Hematopoietic multipotent progenitor cell treated with erythropoietin and hydrocortisone succinate and interleukin-3 and kit ligand, for 4 days (in vitro differentiated cells): Measurements from ENCODE around the gene DLK2.
A peak's percentile ranks its signal among the peaks of the same experiment; 100 is the strongest.
"Not testable (repeated sequence)": the region's sequence is repeated elsewhere in the genome, so short reads cannot be mapped to it uniquely, and the experiment has no call there.

ENCODE experiments used
- DNase-seq: peaks from one replicate; pipeline ENCODE4 v3.0.0-alpha.2; 2015

DLK2 gene

GRCh38 chr6:43451939-43452338 lies 3.4 kb downstream of the DLK2 start:
- DNase-seq: no peak

GRCh38 chr6:43451348-43451747 lies 4.0 kb downstream of the DLK2 start:
- DNase-seq: no peak

DNA sequence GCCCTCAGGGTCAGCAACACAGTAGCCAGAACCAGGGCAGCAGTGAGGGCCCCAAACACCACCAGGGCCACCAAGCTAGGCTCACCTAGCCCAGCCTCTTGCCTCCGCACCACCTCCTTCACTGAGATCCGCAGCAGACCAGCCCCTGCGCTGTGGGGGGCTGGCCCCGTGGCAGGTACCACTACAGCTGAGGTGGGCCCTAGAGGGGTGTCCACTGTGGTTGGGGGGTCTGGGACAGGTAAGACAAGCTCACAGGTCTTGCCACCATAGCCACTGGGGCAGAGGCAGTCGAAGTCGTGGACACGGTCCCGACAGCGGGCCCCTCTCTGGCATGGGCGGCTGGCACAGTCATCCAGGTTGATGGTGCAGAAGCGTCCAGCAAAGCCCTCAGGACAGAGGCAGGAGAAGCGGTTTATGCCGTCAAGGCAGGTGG lies 4.6 kb downstream of the DLK2 start:
- DNase-seq: no peak

- DNase-seq: no peak
These were observed 6.4 kb downstream of the DLK2 start for GRCh38 chr6:43448916-43449315.

DNA sequence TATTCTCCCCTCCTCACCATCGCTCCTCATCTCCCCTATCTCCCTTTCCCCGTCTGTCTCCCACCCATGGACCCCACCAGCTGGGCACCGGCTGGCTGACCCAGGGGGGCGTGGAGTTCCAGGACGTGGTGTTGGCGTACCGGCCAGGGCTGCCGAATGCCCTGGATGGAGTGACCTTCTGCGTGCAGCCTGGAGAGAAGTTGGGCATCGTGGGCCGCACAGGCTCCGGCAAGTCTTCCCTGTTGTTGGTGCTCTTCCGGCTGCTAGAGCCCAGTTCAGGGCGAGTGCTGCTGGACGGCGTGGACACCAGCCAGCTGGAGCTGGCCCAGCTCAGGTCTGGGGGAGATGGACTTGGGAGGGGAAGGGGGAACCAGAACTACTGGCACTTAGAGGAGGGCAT lies 7.7 kb downstream of the DLK2 start:
- no peak for DNase-seq

DNA sequence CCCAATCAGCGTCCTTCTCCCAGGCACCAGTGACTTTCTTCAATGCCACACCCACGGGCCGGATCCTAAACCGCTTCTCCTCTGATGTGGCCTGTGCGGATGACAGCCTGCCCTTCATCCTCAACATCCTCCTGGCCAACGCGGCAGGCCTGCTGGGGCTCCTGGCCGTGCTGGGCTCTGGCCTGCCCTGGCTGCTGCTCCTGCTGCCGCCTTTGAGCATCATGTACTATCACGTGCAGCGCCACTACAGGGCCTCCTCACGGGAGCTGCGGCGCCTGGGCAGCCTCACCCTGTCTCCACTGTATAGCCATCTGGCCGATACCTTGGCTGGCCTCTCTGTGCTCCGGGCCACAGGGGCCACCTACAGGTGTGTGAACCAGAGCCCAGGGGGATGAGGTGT lies 9.8 kb downstream of the DLK2 start:
- no peak for DNase-seq

GRCh38 chr6:43444582-43444981 lies 10.8 kb downstream of the DLK2 start:
- DNase-seq: no peak

- DNase-seq: no peak
These were observed 11.3 kb downstream of the DLK2 start for GRCh38 chr6:43444036-43444435.

DNA sequence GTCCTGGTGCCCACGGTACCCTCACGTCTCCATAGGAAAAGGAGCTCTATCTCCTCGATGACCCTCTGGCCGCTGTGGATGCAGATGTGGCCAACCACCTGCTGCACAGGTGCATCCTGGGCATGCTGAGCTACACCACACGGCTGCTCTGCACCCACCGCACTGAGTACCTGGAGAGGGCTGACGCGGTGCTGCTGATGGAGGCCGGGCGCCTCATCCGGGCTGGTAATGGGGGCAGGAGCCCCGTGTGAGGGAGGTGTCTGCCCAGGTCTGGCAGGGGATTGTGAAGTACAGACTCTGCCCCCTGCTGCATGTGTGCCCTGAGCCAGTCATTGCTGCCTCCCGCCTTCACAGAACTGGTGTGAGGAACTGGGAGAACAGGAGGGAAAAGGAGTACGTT lies 12.4 kb downstream of the DLK2 start:
- no peak for DNase-seq

- no peak for DNase-seq
These were observed 17.6 kb downstream of the DLK2 start for GRCh38 chr6:43437700-43438099.

DNA sequence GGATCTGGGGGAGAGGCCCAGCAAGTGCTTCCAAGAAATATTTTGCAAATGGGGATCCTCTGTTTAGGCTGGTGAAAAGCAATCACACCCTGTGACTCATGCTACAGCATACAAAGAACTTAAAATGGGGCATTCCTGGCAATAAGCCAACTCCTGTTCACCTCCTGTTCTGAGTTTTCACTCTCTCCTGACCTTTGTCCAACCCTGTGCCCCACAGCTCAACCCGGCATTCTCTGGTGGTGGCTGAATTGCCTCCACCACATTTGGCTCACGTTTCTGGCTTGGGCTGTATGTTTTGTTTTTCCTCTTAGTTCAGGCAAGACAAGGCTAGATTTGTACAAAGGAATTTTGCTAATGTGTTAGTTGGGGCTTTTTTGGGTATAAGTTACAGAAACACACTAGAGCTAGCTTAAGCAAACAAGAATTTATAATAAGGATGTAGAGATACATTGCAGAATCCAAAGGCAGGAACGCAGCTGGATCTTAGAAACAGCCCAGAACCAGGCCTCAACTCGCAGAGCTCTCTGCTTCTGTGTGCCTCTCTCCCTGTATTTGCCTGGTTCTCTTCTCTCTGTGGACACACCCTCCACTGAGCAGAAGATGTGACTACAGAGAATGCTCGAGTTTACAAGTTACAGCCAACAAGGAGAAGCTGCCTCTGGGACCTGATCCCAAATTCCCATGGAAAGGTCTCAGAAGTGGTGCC lies 18.6 kb downstream of the DLK2 start:
- DNase-seq: no peak

GRCh38 chr6:43435682-43436437 lies 19.5 kb downstream of the DLK2 start:
- DNase-seq: no peak

- DNase-seq: no peak
These were observed 20.4 kb downstream of the DLK2 start for GRCh38 chr6:43434943-43435342.

DNA sequence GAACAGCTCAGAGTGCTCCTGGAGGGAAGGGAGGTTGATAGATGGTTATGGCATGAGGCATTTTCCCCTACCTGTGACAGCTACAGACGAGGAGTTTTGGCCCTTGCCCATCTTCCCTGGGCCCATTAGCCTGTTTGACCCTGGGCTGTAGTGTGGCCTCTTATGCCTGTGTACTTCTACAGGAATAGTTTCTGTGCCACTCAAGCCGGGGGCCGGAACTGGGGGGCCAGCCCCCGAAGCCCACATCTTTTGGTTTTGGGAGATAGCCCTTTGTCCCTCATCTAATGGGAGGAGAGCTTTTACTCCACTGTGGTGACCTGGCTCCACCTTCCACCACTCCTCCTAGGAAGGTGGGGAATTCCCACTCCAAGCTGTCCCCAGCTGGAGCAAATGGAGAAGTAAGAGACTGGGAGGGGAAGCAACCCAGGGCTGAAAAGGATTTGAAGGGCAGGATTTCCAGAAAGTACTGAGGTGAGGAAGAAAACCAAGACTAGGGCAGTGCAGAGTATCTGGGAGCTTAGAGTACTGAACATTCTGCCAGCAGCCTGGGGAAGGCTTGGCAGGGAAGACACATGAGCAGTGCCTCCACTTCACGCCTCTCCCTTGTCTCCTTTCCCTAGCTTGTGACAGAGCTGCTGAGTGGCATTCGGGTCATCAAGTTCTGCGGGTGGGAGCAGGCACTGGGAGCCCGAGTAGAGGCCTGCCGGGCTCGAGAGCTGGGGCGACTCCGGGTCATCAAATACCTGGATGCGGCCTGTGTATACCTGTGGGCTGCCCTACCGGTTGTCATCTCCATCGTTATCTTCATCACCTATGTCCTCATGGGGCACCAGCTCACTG lies 21.1 kb downstream of the DLK2 start:
- no peak for DNase-seq

GRCh38 chr6:43433148-43433547 lies 22.2 kb downstream of the DLK2 start:
- DNase-seq: no peak

DNA sequence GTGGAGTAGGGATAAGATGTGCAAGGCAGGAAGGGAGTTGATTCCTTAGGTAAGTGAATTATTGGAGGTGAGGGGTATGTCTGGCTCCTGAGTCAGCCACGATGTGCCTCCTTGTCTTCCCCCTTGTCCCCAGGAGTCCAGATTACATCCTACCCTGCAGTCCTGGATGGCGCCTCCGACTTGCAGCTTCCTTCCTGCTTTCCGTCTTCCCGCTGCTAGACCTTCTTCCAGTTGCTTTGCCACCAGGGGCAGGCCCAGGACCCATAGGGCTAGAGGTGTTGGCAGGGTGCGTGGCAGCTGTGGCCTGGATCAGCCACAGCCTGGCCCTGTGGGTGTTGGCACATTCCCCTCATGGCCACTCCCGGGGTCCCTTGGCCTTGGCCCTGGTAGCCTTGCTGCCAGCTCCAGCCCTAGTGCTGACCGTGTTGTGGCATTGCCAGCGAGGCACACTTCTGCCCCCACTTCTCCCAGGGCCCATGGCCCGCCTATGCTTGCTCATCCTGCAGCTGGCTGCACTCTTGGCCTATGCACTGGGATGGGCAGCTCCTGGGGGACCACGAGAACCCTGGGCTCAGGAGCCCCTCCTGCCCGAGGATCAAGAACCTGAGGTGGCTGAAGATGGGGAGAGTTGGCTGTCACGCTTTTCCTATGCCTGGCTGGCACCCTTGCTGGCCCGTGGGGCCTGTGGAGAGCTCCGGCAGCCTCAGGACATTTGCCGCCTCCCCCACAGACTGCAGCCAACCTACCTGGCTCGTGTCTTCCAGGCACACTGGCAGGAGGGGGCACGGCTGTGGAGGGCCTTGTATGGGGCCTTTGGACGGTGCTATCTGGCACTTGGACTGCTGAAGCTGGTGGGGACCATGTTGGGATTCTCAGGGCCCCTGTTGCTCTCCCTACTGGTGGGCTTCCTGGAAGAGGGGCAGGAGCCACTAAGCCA lies 23.1 kb downstream of the DLK2 start:
- DNase-seq: no peak

DNA sequence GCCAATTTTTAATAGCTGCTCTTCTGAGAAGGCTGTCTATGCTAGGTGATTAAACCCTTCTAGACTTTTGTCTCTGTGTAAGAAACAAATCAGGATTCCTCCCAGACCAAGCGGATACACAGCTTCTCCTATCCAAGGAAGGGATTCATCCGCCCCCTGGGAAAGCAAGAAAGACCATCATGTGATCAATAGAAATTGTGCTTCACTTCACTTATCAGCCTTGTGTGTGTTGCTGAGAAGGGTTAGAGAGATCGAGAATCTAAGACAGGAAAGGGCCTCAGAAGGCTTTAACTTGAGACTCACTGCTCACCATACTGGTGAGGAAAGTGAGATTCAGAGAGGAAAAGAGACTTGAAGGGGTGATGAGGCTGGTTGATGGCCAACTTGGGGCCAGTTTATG lies 26.5 kb downstream of the DLK2 start:
- no peak for DNase-seq

DNA sequence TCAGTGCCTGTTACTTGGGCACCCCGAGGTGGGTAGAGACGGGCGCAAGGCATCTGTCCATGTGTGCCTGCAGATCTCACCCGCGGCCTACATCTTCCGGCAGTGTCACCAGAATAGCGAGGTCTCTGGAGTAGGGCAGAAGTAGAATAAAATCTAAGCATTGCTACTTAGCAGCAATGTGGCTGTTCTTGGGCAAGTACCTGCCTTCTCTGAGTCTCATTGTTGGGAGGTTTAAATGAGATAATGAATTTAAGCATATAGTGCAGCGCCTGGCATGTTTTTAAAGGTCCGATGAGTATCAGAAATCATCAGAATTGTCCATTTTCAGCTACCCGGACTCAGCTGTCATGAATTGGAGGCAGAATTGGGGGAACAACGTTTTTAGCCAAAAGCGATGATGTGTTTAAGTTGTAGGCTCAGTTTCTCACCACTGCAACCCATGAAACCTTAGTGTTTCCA lies 27.2 kb downstream of the DLK2 start:
- no peak for DNase-seq

GRCh38 chr6:43427406-43428111 lies 27.8 kb downstream of the DLK2 start, which contains the start of gene ABCC10:
TSS of gene ABCC10 (plus strand) at chr6:43427541. CDS start at chr6:43427979, 438 bp downstream.
- DNase-seq: peak; percentile 98

DNA sequence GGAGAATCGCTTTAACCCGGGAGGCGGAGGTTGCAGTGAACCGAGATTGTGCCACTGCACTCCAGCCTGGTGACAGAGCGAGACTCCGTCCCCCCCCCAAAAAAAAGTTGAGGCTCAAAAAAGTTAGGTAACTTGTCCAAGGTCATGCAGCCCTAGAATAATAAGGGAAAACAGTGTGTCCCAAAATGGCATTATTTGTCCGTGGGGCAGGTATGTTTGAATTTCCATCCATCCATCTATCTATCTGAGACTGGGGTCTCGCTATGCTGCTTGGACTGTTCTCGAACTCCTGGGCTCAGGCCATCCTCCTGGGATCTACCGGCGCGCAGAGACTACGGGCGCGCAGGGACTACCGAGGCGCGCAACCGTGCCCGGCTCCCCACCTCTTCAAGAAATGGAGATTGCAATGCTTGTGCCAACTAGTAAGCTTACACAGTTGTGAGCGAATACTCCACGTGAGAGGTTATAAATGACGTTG lies 28.4 kb downstream of the DLK2 start:
- DNase-seq: no peak

DNA sequence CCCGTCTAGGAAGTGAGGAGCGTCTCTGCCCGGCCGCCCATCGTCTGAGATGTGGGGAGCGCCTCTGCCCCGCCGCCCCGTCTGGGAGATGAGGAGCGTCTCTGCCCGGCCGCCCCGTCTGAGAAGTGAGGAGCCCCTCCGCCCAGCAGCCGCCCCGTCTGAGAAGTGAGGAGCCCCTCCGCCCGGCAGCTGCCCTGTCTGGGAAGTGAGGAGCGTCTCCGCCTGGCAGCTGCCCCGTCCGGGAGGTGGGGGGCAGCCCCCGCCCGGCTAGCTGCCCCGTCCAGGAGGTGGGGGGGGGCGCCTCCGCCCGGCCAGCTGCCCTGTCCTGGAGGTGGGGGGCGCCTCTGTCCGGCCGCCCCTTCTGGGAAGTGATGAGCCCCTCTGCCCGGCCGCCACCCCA lies 30.3 kb downstream of the DLK2 start:
- not testable (repeated sequence) for DNase-seq
